H9 (cell line): ENCODE results near the gene ALOX15B. TPM values are rescaled to one million over a fixed set of nuclear protein-coding genes. Genes with fewer than 3 reads are reported as not detected.

Experiments
- DNase-seq: peaks from one replicate; pipeline ENCODE4 v3.0.0-alpha.2; 2017
- H2AFZ ChIP-seq: one replicate; pipeline ENCODE4 v1.6.1; 2013; ENCODE audit warnings: mild to moderate bottlenecking, low read length, control low read depth, moderate library complexity
- H2AK5ac ChIP-seq: 2 replicates; pipeline ENCODE4 v1.6.1; 2013; ENCODE audit warnings: low read length, control low read depth, mixed read lengths; ENCODE audit not compliant: insufficient read length
- H2BK120ac ChIP-seq: one replicate; pipeline ENCODE4 v1.6.1; 2013; ENCODE audit warnings: low read depth, mild to moderate bottlenecking, low read length, control low read depth, inconsistent platforms; ENCODE audit not compliant: poor library complexity, severe bottlenecking
- H2BK12ac ChIP-seq: 2 replicates; pipeline ENCODE4 v1.6.1; 2013; ENCODE audit warnings: low read length, control low read depth, mixed read lengths, low read depth; ENCODE audit not compliant: insufficient read length
- H2BK15ac ChIP-seq: 2 replicates; pipeline ENCODE4 v1.6.1; 2013; ENCODE audit warnings: low read depth, low read length, control low read depth
- H2BK20ac ChIP-seq: one replicate; pipeline ENCODE4 v1.6.1; 2013; ENCODE audit warnings: low read depth, mild to moderate bottlenecking, low read length, control low read depth, inconsistent platforms; ENCODE audit not compliant: poor library complexity, severe bottlenecking
- H2BK5ac ChIP-seq: 2 replicates; pipeline ENCODE4 v1.6.1; 2013; ENCODE audit warnings: low read length, control low read depth, mixed read lengths; ENCODE audit not compliant: insufficient read length
- H3K14ac ChIP-seq: 2 replicates; pipeline ENCODE4 v1.6.1; 2013; ENCODE audit warnings: low read length, control low read depth; ENCODE audit not compliant: insufficient read depth
- H3K18ac ChIP-seq: 2 replicates; pipeline ENCODE4 v1.6.1; 2013; ENCODE audit warnings: low read depth, mild to moderate bottlenecking, mixed read lengths, low read length, control low read depth; ENCODE audit not compliant: insufficient read length
- H3K23ac ChIP-seq: 2 replicates; pipeline ENCODE4 v1.6.1; 2013; ENCODE audit warnings: low read length, control low read depth, mixed read lengths, low read depth; ENCODE audit not compliant: insufficient read length
- H3K23me2 ChIP-seq: 2 replicates; pipeline ENCODE4 v1.6.1; 2013; ENCODE audit warnings: low read depth, mild to moderate bottlenecking, mixed read lengths, low read length, control low read depth; ENCODE audit not compliant: insufficient read length, poor library complexity, severe bottlenecking
- H3K27ac ChIP-seq: 2 replicates; pipeline ENCODE4 v1.5.1; 2013; ENCODE audit warnings: low read length, control low read depth, mixed read lengths, low read depth; ENCODE audit not compliant: insufficient read length
- H3K27me3 ChIP-seq: 2 replicates; pipeline ENCODE4 v1.6.1; 2013; ENCODE audit warnings: low read length, control low read depth, inconsistent platforms; ENCODE audit not compliant: insufficient read depth
- H3K4ac ChIP-seq: 2 replicates; pipeline ENCODE4 v1.6.1; 2013; ENCODE audit warnings: low read depth, mild to moderate bottlenecking, control low read depth, inconsistent platforms, low read length, moderate library complexity
- H3K4me1 ChIP-seq: 2 replicates; pipeline ENCODE4 v1.6.1; 2013; ENCODE audit warnings: low read length, control low read depth, inconsistent platforms; ENCODE audit not compliant: insufficient read depth
- H3K4me2 ChIP-seq: 2 replicates; pipeline ENCODE4 v1.6.1; 2013; ENCODE audit warnings: low read length, control low read depth, mixed read lengths; ENCODE audit not compliant: insufficient read length, insufficient read depth
- H3K56ac ChIP-seq: 2 replicates; pipeline ENCODE4 v1.6.1; 2013; ENCODE audit warnings: low read depth, mild to moderate bottlenecking, mixed read lengths, low read length, control low read depth; ENCODE audit not compliant: insufficient read length
- H3K79me1 ChIP-seq: 2 replicates; pipeline ENCODE4 v1.6.1; 2013; ENCODE audit warnings: low read depth, mild to moderate bottlenecking, moderate library complexity, low read length, control low read depth, inconsistent platforms; ENCODE audit not compliant: insufficient read depth, poor library complexity, severe bottlenecking
- H3K79me2 ChIP-seq: 2 replicates; pipeline ENCODE4 v1.6.1; 2013; ENCODE audit warnings: low read length, control low read depth, inconsistent platforms; ENCODE audit not compliant: insufficient read depth
- H3K9ac ChIP-seq: 2 replicates; pipeline ENCODE4 v1.6.1; 2013; ENCODE audit warnings: low read length, control low read depth, mixed read lengths; ENCODE audit not compliant: insufficient read length; ENCODE audit errors: extremely low read depth
- H3K9me3 ChIP-seq: one replicate; pipeline ENCODE4 v1.6.1; 2013; ENCODE audit warnings: low read depth, low read length, inconsistent platforms; ENCODE audit not compliant: control insufficient read depth
- H3T11ph ChIP-seq: one replicate; pipeline ENCODE4 v1.6.1; 2013; ENCODE audit warnings: mild to moderate bottlenecking, low read length, control low read depth, inconsistent platforms
- H4K20me1 ChIP-seq: one replicate; pipeline ENCODE4 v1.6.1; 2013; ENCODE audit not compliant: control insufficient read depth, insufficient read length, insufficient read depth
- H4K5ac ChIP-seq: 2 replicates; pipeline ENCODE4 v1.6.1; 2013; ENCODE audit warnings: low read depth, mild to moderate bottlenecking, mixed read lengths, low read length, control low read depth; ENCODE audit not compliant: insufficient read length
- H4K8ac ChIP-seq: replicated peaks from 2 replicates; pipeline ENCODE4 v1.6.1; 2013; ENCODE audit warnings: low read length, control low read depth, mixed read lengths, low read depth; ENCODE audit not compliant: insufficient read length
- H4K91ac ChIP-seq: 2 replicates; pipeline ENCODE4 v1.6.1; 2013; ENCODE audit warnings: low read depth, mild to moderate bottlenecking, moderate library complexity, mixed read lengths, low read length, control low read depth; ENCODE audit not compliant: insufficient read length
- H3K27ac Mint-ChIP-seq, 3 experiments: 2 replicates in 2 of 3; 3 replicates in 1 of 3; pipeline ENCODE4 v1.8.0; 2020 to 2021; ENCODE audit warnings: mixed read lengths in 3 of 3, mild to moderate bottlenecking in 1 of 3, moderate library complexity in 1 of 3
- H3K27me3 Mint-ChIP-seq: 2 replicates; pipeline ENCODE4 v1.8.0; 2021; ENCODE audit warnings: low read depth, mild to moderate bottlenecking, moderate library complexity, mixed read lengths
- H3K36me3 Mint-ChIP-seq, 3 experiments: 2 replicates in 2 of 3; 3 replicates in 1 of 3; pipeline ENCODE4 v1.8.0; 2020 to 2021; ENCODE audit warnings: low read depth in 3 of 3, mixed read lengths in 3 of 3; ENCODE audit not compliant: insufficient read depth in 1 of 3
- H3K4me1 Mint-ChIP-seq, 2 experiments: 2 replicates each; pipeline ENCODE4 v1.8.0; 2020; ENCODE audit warnings: mixed read lengths in 2 of 2
- H3K4me3 Mint-ChIP-seq, 2 experiments: 2 replicates in 1 of 2; 3 replicates in 1 of 2; pipeline ENCODE4 v1.8.0; 2020 to 2021; ENCODE audit warnings: mild to moderate bottlenecking in 2 of 2, mixed read lengths in 2 of 2, moderate library complexity in 1 of 2
- H3K9me3 Mint-ChIP-seq, 2 experiments: 2 replicates in 1 of 2; 3 replicates in 1 of 2; pipeline ENCODE4 v1.8.0; 2020; ENCODE audit warnings: mild to moderate bottlenecking in 2 of 2, mixed read lengths in 2 of 2, moderate library complexity in 1 of 2
- WGBS: extraction: QIAGEN DNeasy Blood & Tissue Kit; methylation state at CpG from one replicate; pipeline ENCODE4 v1.1.7; 2013; ENCODE audit warnings: missing lambda C conversion rate, low lambda C conversion rate, mixed read lengths; ENCODE audit not compliant: insufficient read length; ENCODE audit errors: extremely low coverage; 5-methylcytosine and 5-hydroxymethylcytosine counted together
- total RNA-seq: library from RNA; stranded (reverse); gene quantifications from 2 replicates; pipeline ENCODE4 v1.2.1, GENCODE V29; 2021
- TF ChIP-seq, protein P1 (sequence below): fragments of 200-600 bp; sonication (generic); conservative IDR thresholded peaks from 3 replicates; pipeline ENCODE4 v1.8.0; 2021; ENCODE audit warnings: antibody characterized with exemption, mild to moderate bottlenecking

ALOX15B gene
- total RNA-seq, 1 experiment from 2014 or later, result not detected

DNA sequence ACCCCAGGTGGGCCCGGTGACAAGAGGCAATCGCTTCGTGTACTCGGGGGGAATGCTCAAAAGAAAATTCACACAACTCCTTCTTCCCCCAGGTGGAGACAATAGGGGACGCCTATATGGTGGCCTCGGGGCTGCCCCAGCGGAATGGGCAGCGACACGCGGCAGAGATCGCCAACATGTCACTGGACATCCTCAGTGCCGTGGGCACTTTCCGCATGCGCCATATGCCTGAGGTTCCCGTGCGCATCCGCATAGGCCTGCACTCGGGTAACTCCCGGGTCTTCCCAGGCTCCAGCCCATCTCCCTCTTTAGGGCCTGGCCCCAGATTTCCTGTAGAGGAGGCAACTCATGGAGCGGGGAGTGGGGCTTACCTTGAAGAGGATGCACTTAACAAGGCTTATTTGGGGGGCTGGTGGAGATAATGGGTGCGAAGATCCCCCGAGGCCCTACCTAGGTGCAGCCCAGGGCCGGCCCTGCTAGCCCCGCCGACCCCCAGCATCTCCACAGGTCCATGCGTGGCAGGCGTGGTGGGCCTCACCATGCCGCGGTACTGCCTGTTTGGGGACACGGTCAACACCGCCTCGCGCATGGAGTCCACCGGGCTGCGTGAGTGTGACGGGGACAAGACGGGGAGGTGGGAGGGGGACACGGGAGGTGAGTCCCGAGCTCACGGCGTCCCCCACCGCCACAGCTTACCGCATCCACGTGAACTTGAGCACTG, 23.5 kb upstream of the ALOX15B start:
- no peak overlapping the region for H2AFZ ChIP-seq
- TF ChIP-seq, protein P1, sequence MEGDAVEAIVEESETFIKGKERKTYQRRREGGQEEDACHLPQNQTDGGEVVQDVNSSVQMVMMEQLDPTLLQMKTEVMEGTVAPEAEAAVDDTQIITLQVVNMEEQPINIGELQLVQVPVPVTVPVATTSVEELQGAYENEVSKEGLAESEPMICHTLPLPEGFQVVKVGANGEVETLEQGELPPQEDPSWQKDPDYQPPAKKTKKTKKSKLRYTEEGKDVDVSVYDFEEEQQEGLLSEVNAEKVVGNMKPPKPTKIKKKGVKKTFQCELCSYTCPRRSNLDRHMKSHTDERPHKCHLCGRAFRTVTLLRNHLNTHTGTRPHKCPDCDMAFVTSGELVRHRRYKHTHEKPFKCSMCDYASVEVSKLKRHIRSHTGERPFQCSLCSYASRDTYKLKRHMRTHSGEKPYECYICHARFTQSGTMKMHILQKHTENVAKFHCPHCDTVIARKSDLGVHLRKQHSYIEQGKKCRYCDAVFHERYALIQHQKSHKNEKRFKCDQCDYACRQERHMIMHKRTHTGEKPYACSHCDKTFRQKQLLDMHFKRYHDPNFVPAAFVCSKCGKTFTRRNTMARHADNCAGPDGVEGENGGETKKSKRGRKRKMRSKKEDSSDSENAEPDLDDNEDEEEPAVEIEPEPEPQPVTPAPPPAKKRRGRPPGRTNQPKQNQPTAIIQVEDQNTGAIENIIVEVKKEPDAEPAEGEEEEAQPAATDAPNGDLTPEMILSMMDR, result no peak
- no peak overlapping the region for H2BK12ac ChIP-seq

More for the DNA sequence above, 23.5 kb upstream of the ALOX15B start:
- Histone ChIP-seq H3K79me1 (no peaks in the 10 kb centered on the region), H2BK20ac (no peak overlapping the region), H4K5ac (no peak overlapping the region), H2AK5ac (no peak overlapping the region), H2BK120ac (no peak overlapping the region), H3K79me2 (no peaks in the 10 kb centered on the region), H3K4me2 (peak overlapping the region; percentile 75), H3K56ac (no peak overlapping the region), H3K27ac (no peak overlapping the region), H3K27me3 (no peaks in the 10 kb centered on the region; the same call in 1 of the 2 replicates), H4K8ac (no peak overlapping the region), H3K4me1 (no peaks in the 10 kb centered on the region; the same call in 1 of the 2 replicates), H3K14ac (no peak overlapping the region), H3K23me2 (peaks cover 11% of the 10 kb centered on the region), H3T11ph (no peak overlapping the region), H2BK5ac (no peak overlapping the region), H3K9me3 (no peaks in the 10 kb centered on the region), H4K20me1 (no peaks in the 10 kb centered on the region), H3K23ac (no peak overlapping the region), H3K9ac (no peak overlapping the region), H3K18ac (no peak overlapping the region), H4K91ac (no peak overlapping the region), H3K4ac (no peak overlapping the region), H2BK15ac (no peak overlapping the region)
- peak; percentile 34 for DNase-seq
- Mint-ChIP-seq H3K4me1 (peaks cover 6 to 16% of the 10 kb centered on the region in 2 experiments), H3K4me3 (peak overlapping the region; percentile 73 to 84; a peak in 3 of 5 replicates), H3K27me3 (peaks cover 38% of the 10 kb centered on the region), H3K27ac (no peak overlapping the region), H3K9me3 (no peaks in the 10 kb centered on the region), H3K36me3 (peaks cover 0 to 1% (median 0%) of the 10 kb centered on the region in 3 experiments; a peak in 2 of 7 replicates)
- no CpG with 5 or more reads among the region's 44 CpGs for WGBS
